GM13977 (cell line): ENCODE measurements around the gene ANTXRL.

Experiments used
- DNase-seq: peaks from one replicate; pipeline ENCODE4 v3.0.0; 2012; ENCODE audit warnings: low spot score
- in situ Hi-C: fragments of 300-500 bp; cut with MboI; formaldehyde crosslinking; loops from one replicate; pipeline ENCODE4 v1.12.0; 2022; ENCODE audit warnings: low sequenced_read_pairs, low pct_unique_long_range_greater_than_20kb, mixed read lengths, inconsistent platforms; ENCODE audit not compliant: unreplicated experiment
- TF ChIP-seq, protein P1 (sequence below): IDR thresholded peaks from 2 replicates; pipeline ENCODE4 v1.5.1; 2012; ENCODE audit warnings: mild to moderate bottlenecking, control low read depth; ENCODE audit not compliant: insufficient read depth; ENCODE audit errors: extremely low read depth, missing control alignments

Gene ANTXRL

DNA sequence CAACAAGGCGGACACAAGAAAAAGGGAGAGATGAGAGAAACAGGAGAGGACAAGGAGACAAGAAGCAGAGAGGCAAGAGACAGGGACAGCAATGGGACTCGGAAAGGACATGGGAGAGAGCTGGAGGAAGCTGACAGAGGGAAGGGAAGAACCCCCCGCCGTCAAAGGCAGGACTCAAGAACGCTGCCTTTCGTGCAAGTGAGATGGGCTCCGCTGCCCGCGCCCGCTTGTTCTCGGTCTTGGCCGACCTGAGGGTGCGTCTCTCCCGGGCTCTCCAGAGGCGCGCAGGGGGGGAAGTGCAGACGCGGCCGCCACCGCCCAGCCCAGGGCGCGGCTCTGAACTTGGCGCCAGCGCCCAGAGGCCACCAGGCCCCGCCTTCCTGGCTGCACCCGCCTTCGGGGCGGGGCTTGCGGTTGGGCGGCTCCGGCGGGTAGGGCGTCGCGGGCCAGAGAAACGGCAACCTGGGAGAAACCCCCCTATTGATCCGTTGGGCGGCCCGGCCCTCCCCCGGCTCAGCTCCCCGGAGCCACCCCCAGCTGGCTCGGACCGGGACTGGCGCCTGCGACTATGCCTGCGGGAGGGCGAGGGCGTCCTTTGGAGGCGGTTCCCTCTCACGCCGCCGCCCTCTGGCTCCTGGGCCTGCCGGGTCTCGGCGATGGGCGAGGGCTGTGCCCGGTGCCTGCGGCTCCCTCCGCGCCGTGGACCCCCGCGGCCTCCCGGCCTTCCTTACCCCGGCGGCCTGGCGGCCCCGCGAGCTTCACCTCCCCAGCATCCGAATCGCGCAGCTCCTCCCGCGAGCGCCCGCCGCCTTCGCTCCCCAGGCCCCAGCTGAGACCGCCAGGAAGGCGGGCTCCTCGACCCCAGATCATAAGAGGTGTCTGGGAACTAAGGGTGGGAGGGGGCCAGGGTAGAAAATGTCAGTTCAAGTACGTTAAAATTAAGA lies 2.2 kb upstream of the ANTXRL start:
- TF ChIP-seq, protein P1, sequence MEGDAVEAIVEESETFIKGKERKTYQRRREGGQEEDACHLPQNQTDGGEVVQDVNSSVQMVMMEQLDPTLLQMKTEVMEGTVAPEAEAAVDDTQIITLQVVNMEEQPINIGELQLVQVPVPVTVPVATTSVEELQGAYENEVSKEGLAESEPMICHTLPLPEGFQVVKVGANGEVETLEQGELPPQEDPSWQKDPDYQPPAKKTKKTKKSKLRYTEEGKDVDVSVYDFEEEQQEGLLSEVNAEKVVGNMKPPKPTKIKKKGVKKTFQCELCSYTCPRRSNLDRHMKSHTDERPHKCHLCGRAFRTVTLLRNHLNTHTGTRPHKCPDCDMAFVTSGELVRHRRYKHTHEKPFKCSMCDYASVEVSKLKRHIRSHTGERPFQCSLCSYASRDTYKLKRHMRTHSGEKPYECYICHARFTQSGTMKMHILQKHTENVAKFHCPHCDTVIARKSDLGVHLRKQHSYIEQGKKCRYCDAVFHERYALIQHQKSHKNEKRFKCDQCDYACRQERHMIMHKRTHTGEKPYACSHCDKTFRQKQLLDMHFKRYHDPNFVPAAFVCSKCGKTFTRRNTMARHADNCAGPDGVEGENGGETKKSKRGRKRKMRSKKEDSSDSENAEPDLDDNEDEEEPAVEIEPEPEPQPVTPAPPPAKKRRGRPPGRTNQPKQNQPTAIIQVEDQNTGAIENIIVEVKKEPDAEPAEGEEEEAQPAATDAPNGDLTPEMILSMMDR, result no peak
- DNase-seq, result peak; percentile 90
- in situ Hi-C loops, result loop anchor here (5.0 to 25.0 kb wide), 2 partner anchors 177 to 1103 kb away; partner anchors contain the start of gene ZNF488

DNA sequence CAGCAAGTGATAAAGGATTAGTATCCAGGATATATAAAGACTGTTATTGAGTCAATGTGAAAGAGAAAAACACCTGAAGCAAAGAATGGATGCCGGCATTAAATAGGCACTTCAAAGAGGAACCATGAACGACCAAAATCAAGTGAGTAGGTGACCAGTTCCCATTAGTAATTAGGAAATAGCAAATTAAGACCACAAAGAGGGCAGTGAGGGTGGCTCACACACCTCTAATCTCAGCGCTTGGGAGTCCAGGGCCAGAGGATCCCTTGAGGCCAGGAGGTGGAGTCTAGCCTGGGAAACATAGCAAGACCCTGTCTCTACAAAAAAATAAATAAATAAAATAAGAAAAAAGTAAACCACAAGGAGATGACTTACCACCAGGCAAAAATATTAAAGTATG lies 1.5 kb upstream of the ANTXRL start:
- in situ Hi-C loops, result loop anchor here (25.0 kb wide), 1 partner anchor 1102 kb away; the partner anchor contains the start of gene ZNF488
- TF ChIP-seq, protein P1, result no peak

DNA sequence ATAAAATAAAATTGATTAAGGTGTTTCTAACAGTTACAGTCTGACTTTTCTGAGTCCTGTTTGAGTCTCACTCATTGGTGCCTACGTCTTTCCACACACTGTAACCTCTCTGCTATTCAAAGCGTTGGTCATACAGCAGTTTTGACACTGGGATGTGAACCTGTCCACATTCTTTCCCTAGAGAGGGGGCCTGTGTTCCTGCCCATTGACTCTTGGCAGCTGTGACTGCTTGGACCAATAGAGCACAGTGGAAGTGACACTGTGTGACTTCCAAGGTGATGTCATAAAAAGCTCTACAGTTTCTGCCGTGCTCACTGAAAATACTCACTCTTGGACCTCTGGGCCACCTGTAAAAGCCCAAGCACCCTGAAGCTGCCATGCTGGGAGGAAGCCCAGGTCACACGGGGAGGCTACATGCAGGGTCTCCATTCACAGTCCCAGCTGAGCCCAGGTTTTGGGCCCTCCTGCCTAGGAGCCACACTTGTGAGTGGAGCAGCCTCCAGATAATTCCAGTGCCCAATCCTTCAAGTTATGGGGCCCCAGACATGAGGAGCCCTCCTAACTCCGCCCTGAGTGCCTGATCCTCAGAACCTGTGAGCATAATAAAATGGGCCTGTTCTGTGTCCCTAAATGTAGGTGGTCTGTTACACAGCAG lies 704 bp upstream of the ANTXRL start:
- in situ Hi-C loops, result loop anchor here (25.0 kb wide), 1 partner anchor 1101 kb away; the partner anchor contains the start of gene ZNF488

More for the DNA sequence above, 1.5 kb upstream of the ANTXRL start:
- peak; percentile 42 for DNase-seq

DNA sequence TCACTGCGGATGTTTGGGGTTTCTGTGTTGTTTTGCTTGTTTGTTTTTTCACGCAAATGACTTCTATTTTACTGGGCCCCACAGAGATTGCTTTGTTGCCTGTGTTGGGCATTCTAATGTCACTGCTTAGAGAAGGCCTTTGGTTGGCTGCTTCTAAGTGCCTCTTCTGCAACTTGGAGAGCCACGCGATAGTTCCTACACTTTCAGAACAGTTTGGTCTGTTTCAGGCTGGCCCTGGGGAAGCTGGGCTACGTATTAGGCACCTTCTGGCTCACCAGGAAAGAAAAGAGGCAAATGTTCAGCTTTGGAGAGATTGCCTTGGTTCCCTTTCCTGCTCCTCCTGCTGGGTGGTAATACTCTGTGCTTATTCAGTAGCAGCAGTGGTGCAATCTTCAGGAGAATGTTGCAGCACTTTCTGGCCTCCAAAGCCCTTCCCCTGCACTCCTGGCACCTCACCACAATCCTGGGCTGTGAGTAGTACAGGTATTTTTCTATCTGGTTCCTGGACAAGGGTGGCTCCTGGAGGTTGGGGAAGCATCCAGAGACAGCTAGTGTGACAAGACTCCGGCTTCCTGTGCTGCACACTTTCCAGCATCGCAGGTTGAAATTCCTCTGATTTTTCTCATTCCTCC lies 1.2 kb downstream of the ANTXRL start:
- TF ChIP-seq, protein P1, result no peak
- in situ Hi-C loops, result loop anchor here (25.0 kb wide), 1 partner anchor 1099 kb away; the partner anchor contains the start of gene ZNF488
- DNase-seq, result no peak

More for the DNA sequence above, 704 bp upstream of the ANTXRL start:
- TF ChIP-seq, protein P1, result no peak
- no peak for DNase-seq

DNA sequence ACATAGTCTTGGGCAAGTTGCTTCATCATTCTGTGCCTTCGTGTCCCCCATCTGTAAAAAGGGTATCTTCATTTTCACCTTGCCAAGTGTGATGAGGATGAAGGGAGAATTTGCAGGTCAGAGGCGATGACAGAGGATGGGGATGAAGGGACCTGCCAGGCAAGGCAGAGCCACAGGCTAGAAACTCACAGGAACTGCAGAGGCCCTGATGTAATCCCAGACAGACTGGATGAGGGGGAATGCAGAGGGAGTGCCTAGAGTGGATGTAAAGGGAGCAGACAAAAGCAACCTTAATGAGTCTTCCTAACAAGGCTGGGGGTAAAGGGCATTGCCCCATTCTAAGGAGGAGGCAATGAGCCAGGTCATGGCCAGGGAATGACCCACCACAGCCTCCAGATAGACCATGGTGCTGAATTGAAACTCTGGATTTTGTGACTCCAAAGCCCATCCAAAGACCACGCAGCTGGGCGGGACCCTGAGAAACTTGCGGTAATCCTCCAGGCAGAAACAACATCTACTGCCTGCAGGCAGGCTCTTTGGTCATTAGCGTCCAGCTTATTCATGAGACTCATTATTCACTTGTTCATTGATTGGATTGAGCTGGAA lies 1.9 kb downstream of the ANTXRL start:
- TF ChIP-seq, protein P1, result no peak
- in situ Hi-C loops, result loop anchor here (25.0 kb wide), 1 partner anchor 1099 kb away; the partner anchor contains the start of gene ZNF488
- DNase-seq, result no peak
